Panc1 (cell line): ENCODE measurements around the gene DDX4. TPM values are rescaled to one million over a fixed set of nuclear protein-coding genes. Genes with fewer than 3 reads are reported as not detected.

Experiments
- ATAC-seq: fragments of 200-7000 bp; cut with Tn5 transposase; 2 replicates; pipeline ENCODE4 v1.9.1; 2020; ENCODE audit warnings: mild to moderate bottlenecking, moderate library complexity
- BruUV-seq: library from RNA; stranded (reverse); fragments of 400-500 nt; replicated peaks from 2 replicates; lab custom pipeline; 2021; lab: Mats Ljungman, UMichigan
- CTCF ChIA-PET: fragments of 300-600 bp; sonication (Branson Sonifier 250); formaldehyde crosslinking; loops from one replicate; lab custom pipeline; 2022; ENCODE audit warnings: antibody characterized with exemption; lab: Charles Lee
- POLR2A ChIA-PET: fragments of 300-600 bp; sonication (Branson Sonifier 250); formaldehyde crosslinking; loops from one replicate; lab custom pipeline; 2022; ENCODE audit warnings: antibody characterized with exemption; lab: Charles Lee
- DNase-seq: peaks from one replicate; pipeline ENCODE4 v3.0.0-alpha.2; 2010; ENCODE audit warnings: low read depth, low spot score
- H3K27ac ChIP-seq: 2 replicates; pipeline ENCODE4 v1.5.1; 2011; ENCODE audit warnings: mild to moderate bottlenecking, low read length, inconsistent platforms
- H3K27me3 ChIP-seq: fragments of 200-500 bp; sonication (Bioruptor generic); 2 replicates; pipeline ENCODE4 v1.6.0; 2014; ENCODE audit warnings: low read length, inconsistent platforms; ENCODE audit not compliant: control insufficient read depth, insufficient read depth
- H3K36me3 ChIP-seq: fragments of 200-500 bp; sonication (Bioruptor generic); 2 replicates; pipeline ENCODE4 v1.5.1; 2014; ENCODE audit warnings: inconsistent platforms, mild to moderate bottlenecking, low read length, moderate library complexity; ENCODE audit not compliant: control insufficient read depth, insufficient read depth
- H3K4me1 ChIP-seq: 2 replicates; pipeline ENCODE4 v1.5.1; 2011; ENCODE audit warnings: inconsistent platforms, mild to moderate bottlenecking, low read length, moderate library complexity; ENCODE audit not compliant: control insufficient read depth, insufficient read depth
- H3K4me3 ChIP-seq, 2 experiments: 2 replicates each; pipeline ENCODE4 v1.5.1; 2011 to 2012; ENCODE audit warnings: low read depth in 2 of 2, low read length in 2 of 2, mild to moderate bottlenecking in 2 of 2, inconsistent platforms in 1 of 2, moderate library complexity in 1 of 2
- H3K9me3 ChIP-seq: fragments of 200-500 bp; sonication (Bioruptor generic); 2 replicates; pipeline ENCODE4 v1.5.1; 2014; ENCODE audit warnings: low read depth, mild to moderate bottlenecking, inconsistent platforms, low read length, moderate library complexity; ENCODE audit not compliant: control insufficient read depth, insufficient read depth
- POLR2AphosphoS5 ChIP-seq: IDR thresholded peaks from 2 replicates; pipeline ENCODE4 v1.6.1; 2012; ENCODE audit warnings: mild to moderate bottlenecking, low read depth, low read length, moderate library complexity
- REST ChIP-seq, 2 experiments: IDR thresholded peaks; 2 replicates each; pipeline ENCODE4 v1.6.1; 2011 to 2012; ENCODE audit warnings: low read depth in 2 of 2, control low read depth in 1 of 2, low read length in 1 of 2, mild to moderate bottlenecking in 1 of 2, moderate library complexity in 1 of 2; ENCODE audit not compliant: insufficient read depth in 1 of 2
- SIN3A ChIP-seq: IDR thresholded peaks from 2 replicates; pipeline ENCODE4 v1.6.1; 2012; ENCODE audit warnings: low read depth, mild to moderate bottlenecking, low read length, moderate library complexity, borderline replicate concordance; ENCODE audit not compliant: insufficient read depth
- TCF7L2 ChIP-seq: IDR thresholded peaks from 2 replicates; pipeline ENCODE4 v1.6.1; 2011; ENCODE audit warnings: mild to moderate bottlenecking, low read depth, low read length, inconsistent platforms
- in situ Hi-C: cut with HindIII; loops from 2 replicates; pipeline ENCODE4 v1.10.0; 2016; ENCODE audit warnings: low sequenced_read_pairs, low pct_unique_long_range_greater_than_20kb
- intact Hi-C: fragments of 100-400 bp; cut with micrococcal nuclease; formaldehyde crosslinking; loops from one replicate; pipeline ENCODE4 v1.10.0; 2022; ENCODE audit not compliant: unreplicated experiment
- total RNA-seq: library from RNA; stranded (reverse); gene quantifications from one replicate; pipeline ENCODE4 v1.2.1, GENCODE V29; 2021; ENCODE audit not compliant: unreplicated experiment
- TF ChIP-seq, protein P1 (sequence below): fragments of 450-650 bp; IDR thresholded peaks from 2 replicates; pipeline ENCODE4 v1.5.1; 2017; ENCODE audit warnings: mild to moderate bottlenecking

DDX4 gene
- total RNA-seq, 1 experiment from 2014 or later = not detected

- no TSS peak for BruUV-seq
- Histone ChIP-seq H3K4me1 (no peaks in the 10 kb centered on the region), H3K9me3 (no peaks in the 10 kb centered on the region), H3K4me3 (no peak overlapping the region), H3K27me3 (no peaks in the 10 kb centered on the region), H3K27ac (no peak overlapping the region), H3K36me3 (no peaks in the 10 kb centered on the region)
- intact Hi-C loops = no loop called here
- ChIA-PET CTCF (no interaction called here), POLR2A (no interaction called here)
- in situ Hi-C loops = no loop called here
- TF ChIP-seq, protein P1, sequence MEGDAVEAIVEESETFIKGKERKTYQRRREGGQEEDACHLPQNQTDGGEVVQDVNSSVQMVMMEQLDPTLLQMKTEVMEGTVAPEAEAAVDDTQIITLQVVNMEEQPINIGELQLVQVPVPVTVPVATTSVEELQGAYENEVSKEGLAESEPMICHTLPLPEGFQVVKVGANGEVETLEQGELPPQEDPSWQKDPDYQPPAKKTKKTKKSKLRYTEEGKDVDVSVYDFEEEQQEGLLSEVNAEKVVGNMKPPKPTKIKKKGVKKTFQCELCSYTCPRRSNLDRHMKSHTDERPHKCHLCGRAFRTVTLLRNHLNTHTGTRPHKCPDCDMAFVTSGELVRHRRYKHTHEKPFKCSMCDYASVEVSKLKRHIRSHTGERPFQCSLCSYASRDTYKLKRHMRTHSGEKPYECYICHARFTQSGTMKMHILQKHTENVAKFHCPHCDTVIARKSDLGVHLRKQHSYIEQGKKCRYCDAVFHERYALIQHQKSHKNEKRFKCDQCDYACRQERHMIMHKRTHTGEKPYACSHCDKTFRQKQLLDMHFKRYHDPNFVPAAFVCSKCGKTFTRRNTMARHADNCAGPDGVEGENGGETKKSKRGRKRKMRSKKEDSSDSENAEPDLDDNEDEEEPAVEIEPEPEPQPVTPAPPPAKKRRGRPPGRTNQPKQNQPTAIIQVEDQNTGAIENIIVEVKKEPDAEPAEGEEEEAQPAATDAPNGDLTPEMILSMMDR = no peak
- TF ChIP-seq TCF7L2 (no peak), REST (IDR thresholded peaks at IDR 0.05; ENCODE audit: insufficient read depth in 1 of 2, low read depth in 2 of 2, low read length in 1 of 2) (no peak), SIN3A (no peak), POLR2AphosphoS5 (no peak)
- DNase-seq = no peak
- no peak for ATAC-seq
Observed at GRCh38 chr5:55724281-55724680, 13.6 kb upstream of the DDX4 start.

DNA sequence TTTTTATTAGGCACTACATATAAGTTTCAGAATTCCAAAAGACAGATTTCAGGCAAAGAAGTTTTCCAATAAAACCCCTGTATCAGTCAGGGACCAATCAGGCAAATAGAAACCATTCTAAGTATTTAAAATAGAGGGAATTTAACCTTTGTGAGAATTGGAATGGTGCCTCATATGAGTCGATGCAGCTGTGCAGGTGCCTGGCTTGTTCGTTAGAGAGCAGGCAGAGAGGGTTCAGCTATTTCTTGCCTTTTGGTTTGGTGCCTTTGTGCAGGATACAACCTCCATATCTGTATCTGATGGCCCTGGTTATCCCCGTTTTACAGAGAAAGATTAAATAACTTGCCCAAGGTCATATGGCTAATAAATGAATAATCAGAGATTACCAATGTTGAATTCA is 6.0 kb upstream of the DDX4 start:
- POLR2A ChIA-PET = no interaction called here
- in situ Hi-C loops (no loop called here), intact Hi-C loops (no loop called here)
- no peaks in the 10 kb centered on the region for H3K27me3 ChIP-seq
- DNase-seq (no peak), ATAC-seq (no peak)
- H3K27ac ChIP-seq = no peak overlapping the region
- no peak for TF ChIP-seq POLR2AphosphoS5
- TF ChIP-seq TCF7L2 = no peak
- TF ChIP-seq SIN3A = no peak
- TF ChIP-seq REST (IDR thresholded peaks at IDR 0.05; ENCODE audit: insufficient read depth in 1 of 2, low read depth in 2 of 2, low read length in 1 of 2) = no peak
- TF ChIP-seq, protein P1 = no peak
- H3K9me3 ChIP-seq = no peaks in the 10 kb centered on the region
- CTCF ChIA-PET = no interaction called here
- no peak overlapping the region for H3K4me3 ChIP-seq
- no peaks in the 10 kb centered on the region for H3K36me3 ChIP-seq
- BruUV-seq = no TSS peak
- no peaks in the 10 kb centered on the region for H3K4me1 ChIP-seq
